Measurements from ENCODE around the gene BBIP1.

The BBIP1 gene

DNA sequence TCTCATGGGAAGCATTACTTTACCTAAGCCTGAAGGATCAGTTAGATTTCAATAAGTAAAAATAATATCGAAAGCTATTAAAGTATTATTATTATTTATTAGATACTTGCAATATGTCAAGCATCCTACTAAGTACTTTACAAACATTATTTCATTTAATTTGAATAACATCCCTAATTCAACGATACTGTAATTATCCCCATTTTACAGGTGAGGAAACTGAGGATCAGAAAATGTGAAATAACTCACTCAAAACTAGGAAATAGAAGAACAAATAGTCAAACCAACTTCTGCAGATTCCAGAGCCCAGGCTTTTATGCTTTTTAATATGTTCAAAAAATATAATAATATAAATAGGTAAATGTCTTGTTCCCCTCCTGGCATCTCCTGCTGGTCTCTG, 57.5 kb downstream of the BBIP1 start:
- no peak overlapping the region for H3K4me3 ChIP-seq (ENCODE audit: low read depth, low read length, poor library complexity, severe bottlenecking)
- no peaks in the 10 kb centered on the region for H4K20me1 ChIP-seq (ENCODE audit: insufficient read depth, low read length)
- H3K27ac ChIP-seq (ENCODE audit: low read depth, low read length, poor library complexity, severe bottlenecking), result peak overlapping the region; percentile 99
- no peaks in the 10 kb centered on the region for H3K27me3 ChIP-seq (ENCODE audit: insufficient read depth, low read length)
- H3K4me2 ChIP-seq (ENCODE audit: low read length), result peak overlapping the region; percentile 66; the same call in 1 of the 2 replicates
- H2AFZ ChIP-seq (ENCODE audit: low read length), result no peak overlapping the region
- H3K79me2 ChIP-seq (ENCODE audit: insufficient read depth, low read length), result no peaks in the 10 kb centered on the region
- no peaks in the 10 kb centered on the region for H3K36me3 ChIP-seq (ENCODE audit: insufficient read depth, low read length)
- peaks cover 9% of the 10 kb centered on the region; the same call in 1 of the 2 replicates for H3F3A ChIP-seq (ENCODE audit: insufficient read depth, low read length)
- TF ChIP-seq, protein P1, sequence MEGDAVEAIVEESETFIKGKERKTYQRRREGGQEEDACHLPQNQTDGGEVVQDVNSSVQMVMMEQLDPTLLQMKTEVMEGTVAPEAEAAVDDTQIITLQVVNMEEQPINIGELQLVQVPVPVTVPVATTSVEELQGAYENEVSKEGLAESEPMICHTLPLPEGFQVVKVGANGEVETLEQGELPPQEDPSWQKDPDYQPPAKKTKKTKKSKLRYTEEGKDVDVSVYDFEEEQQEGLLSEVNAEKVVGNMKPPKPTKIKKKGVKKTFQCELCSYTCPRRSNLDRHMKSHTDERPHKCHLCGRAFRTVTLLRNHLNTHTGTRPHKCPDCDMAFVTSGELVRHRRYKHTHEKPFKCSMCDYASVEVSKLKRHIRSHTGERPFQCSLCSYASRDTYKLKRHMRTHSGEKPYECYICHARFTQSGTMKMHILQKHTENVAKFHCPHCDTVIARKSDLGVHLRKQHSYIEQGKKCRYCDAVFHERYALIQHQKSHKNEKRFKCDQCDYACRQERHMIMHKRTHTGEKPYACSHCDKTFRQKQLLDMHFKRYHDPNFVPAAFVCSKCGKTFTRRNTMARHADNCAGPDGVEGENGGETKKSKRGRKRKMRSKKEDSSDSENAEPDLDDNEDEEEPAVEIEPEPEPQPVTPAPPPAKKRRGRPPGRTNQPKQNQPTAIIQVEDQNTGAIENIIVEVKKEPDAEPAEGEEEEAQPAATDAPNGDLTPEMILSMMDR (IDR thresholded peaks at IDR 0.05; ENCODE audit: low read length), result no peak
- no peak for TF ChIP-seq EZH2 (IDR thresholded peaks at IDR 0.05; ENCODE audit: borderline replicate concordance, low read length)
- H3K4me1 ChIP-seq (ENCODE audit: insufficient read depth, low read length, severe bottlenecking), result peaks cover 90% of the 10 kb centered on the region
- no peaks in the 10 kb centered on the region for H3K9me3 ChIP-seq (ENCODE audit: low read length)
- no peaks in the 10 kb centered on the region for H3K9me2 ChIP-seq (ENCODE audit: low read depth, low read length)
- peak overlapping the region; percentile 66 for H3K9ac ChIP-seq (ENCODE audit: low read length)

- Histone ChIP-seq H2AFZ (ENCODE audit: low read length) (no peak overlapping the region), H3K4me3 (ENCODE audit: low read depth, low read length, poor library complexity, severe bottlenecking) (peak overlapping the region; percentile 35), H3K9ac (ENCODE audit: low read length) (peak overlapping the region; percentile 66), H4K20me1 (ENCODE audit: insufficient read depth, low read length) (no peaks in the 10 kb centered on the region), H3K4me2 (ENCODE audit: low read length) (peak overlapping the region; percentile 66), H3K27me3 (ENCODE audit: insufficient read depth, low read length) (no peaks in the 10 kb centered on the region), H3K4me1 (ENCODE audit: insufficient read depth, low read length, severe bottlenecking) (peaks cover 83% of the 10 kb centered on the region), H3K79me2 (ENCODE audit: insufficient read depth, low read length) (no peaks in the 10 kb centered on the region), H3F3A (ENCODE audit: insufficient read depth, low read length) (peaks cover 9% of the 10 kb centered on the region; the same call in 1 of the 2 replicates), H3K9me2 (ENCODE audit: low read depth, low read length) (no peaks in the 10 kb centered on the region), H3K36me3 (ENCODE audit: insufficient read depth, low read length) (no peaks in the 10 kb centered on the region), H3K9me3 (ENCODE audit: low read length) (no peaks in the 10 kb centered on the region), H3K27ac (ENCODE audit: low read depth, low read length, poor library complexity, severe bottlenecking) (peak overlapping the region; percentile 99)
- TF ChIP-seq, protein P1 (IDR thresholded peaks at IDR 0.05; ENCODE audit: low read length), result no peak
- no peak for TF ChIP-seq EZH2 (IDR thresholded peaks at IDR 0.05; ENCODE audit: borderline replicate concordance, low read length)
Observed at GRCh38 chr10:110860576-110861241, 58.3 kb downstream of the BBIP1 start.

GRCh38 chr10:110859973-110860376, 59.0 kb downstream of the BBIP1 start:
- H3F3A ChIP-seq (ENCODE audit: insufficient read depth, low read length), result peaks cover 9% of the 10 kb centered on the region; the same call in 1 of the 2 replicates
- no peaks in the 10 kb centered on the region for H3K9me2 ChIP-seq (ENCODE audit: low read depth, low read length)
- H2AFZ ChIP-seq (ENCODE audit: low read length), result no peak overlapping the region

More at GRCh38 chr10:110859973-110860376, 59.0 kb downstream of the BBIP1 start:
- peak overlapping the region; percentile 66 for H3K4me2 ChIP-seq (ENCODE audit: low read length)
- H3K27ac ChIP-seq (ENCODE audit: low read depth, low read length, poor library complexity, severe bottlenecking), result peak overlapping the region; percentile 99
- H3K4me3 ChIP-seq (ENCODE audit: low read depth, low read length, poor library complexity, severe bottlenecking), result peak overlapping the region; percentile 7
- no peaks in the 10 kb centered on the region for H3K79me2 ChIP-seq (ENCODE audit: insufficient read depth, low read length)
- H3K9ac ChIP-seq (ENCODE audit: low read length), result peak overlapping the region; percentile 66
- no peaks in the 10 kb centered on the region for H3K9me3 ChIP-seq (ENCODE audit: low read length)
- H3K36me3 ChIP-seq (ENCODE audit: insufficient read depth, low read length), result no peaks in the 10 kb centered on the region
- H3K4me1 ChIP-seq (ENCODE audit: insufficient read depth, low read length, severe bottlenecking), result peaks cover 75% of the 10 kb centered on the region
- TF ChIP-seq, protein P1 (IDR thresholded peaks at IDR 0.05; ENCODE audit: low read length), result no peak
- TF ChIP-seq EZH2 (IDR thresholded peaks at IDR 0.05; ENCODE audit: borderline replicate concordance, low read length), result no peak
- no peaks in the 10 kb centered on the region for H3K27me3 ChIP-seq (ENCODE audit: insufficient read depth, low read length)
- H4K20me1 ChIP-seq (ENCODE audit: insufficient read depth, low read length), result no peaks in the 10 kb centered on the region

Measured in OCI-LY1 (cell line).